HL-60 (cell line): Measurements from ENCODE around the gene PYURF.

Experiments used
- DNase-seq, 2 experiments: peaks; one replicate each; pipeline ENCODE4 v3.0.0-alpha.2; 2010 to 2020; ENCODE audit warnings: low read depth in 1 of 2, low spot score in 1 of 2
- H3K27ac ChIP-seq: fragments of 250-450 bp; sonication (Bioruptor Pico); replicated peaks from 2 replicates; pipeline ENCODE4 v1.5.1; 2020; ENCODE audit warnings: mild to moderate bottlenecking, moderate library complexity
- H3K27me3 ChIP-seq: fragments of 250-450 bp; sonication (Bioruptor Pico); 2 replicates; pipeline ENCODE4 v1.5.1; 2021; ENCODE audit warnings: mild to moderate bottlenecking, moderate library complexity; ENCODE audit not compliant: insufficient read depth, poor library complexity, severe bottlenecking
- H3K4me3 ChIP-seq: replicated peaks from 2 replicates; pipeline ENCODE4 v1.5.1; 2011; ENCODE audit warnings: mild to moderate bottlenecking, control low read depth, low read length; ENCODE audit not compliant: insufficient read depth
- GABPA ChIP-seq: IDR thresholded peaks from 2 replicates; pipeline ENCODE4 v1.6.1; 2012; ENCODE audit warnings: low read depth
- POLR2AphosphoS5 ChIP-seq: IDR thresholded peaks from 2 replicates; pipeline ENCODE4 v1.6.1; 2012; ENCODE audit warnings: low read depth
- SPI1 ChIP-seq: IDR thresholded peaks from 2 replicates; pipeline ENCODE4 v1.6.1; 2012; ENCODE audit warnings: low read depth, mild to moderate bottlenecking, borderline replicate concordance
- TF ChIP-seq, protein P1 (sequence below): IDR thresholded peaks from one replicate; pipeline ENCODE4 v1.5.1; 2011; ENCODE audit warnings: low read length, control low read depth, inconsistent platforms; ENCODE audit not compliant: insufficient read depth
- TF ChIP-seq, protein P2 (sequence below): IDR thresholded peaks from 2 replicates; pipeline ENCODE4 v1.6.1; 2012; ENCODE audit warnings: low read depth; ENCODE audit not compliant: insufficient replicate concordance

The PYURF gene

GRCh38 chr4:88516746-88517145 is 6.8 kb downstream of the PYURF start:
- H3K27ac ChIP-seq: no peak overlapping the region
- TF ChIP-seq, protein P1, sequence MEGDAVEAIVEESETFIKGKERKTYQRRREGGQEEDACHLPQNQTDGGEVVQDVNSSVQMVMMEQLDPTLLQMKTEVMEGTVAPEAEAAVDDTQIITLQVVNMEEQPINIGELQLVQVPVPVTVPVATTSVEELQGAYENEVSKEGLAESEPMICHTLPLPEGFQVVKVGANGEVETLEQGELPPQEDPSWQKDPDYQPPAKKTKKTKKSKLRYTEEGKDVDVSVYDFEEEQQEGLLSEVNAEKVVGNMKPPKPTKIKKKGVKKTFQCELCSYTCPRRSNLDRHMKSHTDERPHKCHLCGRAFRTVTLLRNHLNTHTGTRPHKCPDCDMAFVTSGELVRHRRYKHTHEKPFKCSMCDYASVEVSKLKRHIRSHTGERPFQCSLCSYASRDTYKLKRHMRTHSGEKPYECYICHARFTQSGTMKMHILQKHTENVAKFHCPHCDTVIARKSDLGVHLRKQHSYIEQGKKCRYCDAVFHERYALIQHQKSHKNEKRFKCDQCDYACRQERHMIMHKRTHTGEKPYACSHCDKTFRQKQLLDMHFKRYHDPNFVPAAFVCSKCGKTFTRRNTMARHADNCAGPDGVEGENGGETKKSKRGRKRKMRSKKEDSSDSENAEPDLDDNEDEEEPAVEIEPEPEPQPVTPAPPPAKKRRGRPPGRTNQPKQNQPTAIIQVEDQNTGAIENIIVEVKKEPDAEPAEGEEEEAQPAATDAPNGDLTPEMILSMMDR: no peak
- TF ChIP-seq SPI1 (no peak), GABPA (no peak), POLR2AphosphoS5 (no peak)
- TF ChIP-seq, protein P2, sequence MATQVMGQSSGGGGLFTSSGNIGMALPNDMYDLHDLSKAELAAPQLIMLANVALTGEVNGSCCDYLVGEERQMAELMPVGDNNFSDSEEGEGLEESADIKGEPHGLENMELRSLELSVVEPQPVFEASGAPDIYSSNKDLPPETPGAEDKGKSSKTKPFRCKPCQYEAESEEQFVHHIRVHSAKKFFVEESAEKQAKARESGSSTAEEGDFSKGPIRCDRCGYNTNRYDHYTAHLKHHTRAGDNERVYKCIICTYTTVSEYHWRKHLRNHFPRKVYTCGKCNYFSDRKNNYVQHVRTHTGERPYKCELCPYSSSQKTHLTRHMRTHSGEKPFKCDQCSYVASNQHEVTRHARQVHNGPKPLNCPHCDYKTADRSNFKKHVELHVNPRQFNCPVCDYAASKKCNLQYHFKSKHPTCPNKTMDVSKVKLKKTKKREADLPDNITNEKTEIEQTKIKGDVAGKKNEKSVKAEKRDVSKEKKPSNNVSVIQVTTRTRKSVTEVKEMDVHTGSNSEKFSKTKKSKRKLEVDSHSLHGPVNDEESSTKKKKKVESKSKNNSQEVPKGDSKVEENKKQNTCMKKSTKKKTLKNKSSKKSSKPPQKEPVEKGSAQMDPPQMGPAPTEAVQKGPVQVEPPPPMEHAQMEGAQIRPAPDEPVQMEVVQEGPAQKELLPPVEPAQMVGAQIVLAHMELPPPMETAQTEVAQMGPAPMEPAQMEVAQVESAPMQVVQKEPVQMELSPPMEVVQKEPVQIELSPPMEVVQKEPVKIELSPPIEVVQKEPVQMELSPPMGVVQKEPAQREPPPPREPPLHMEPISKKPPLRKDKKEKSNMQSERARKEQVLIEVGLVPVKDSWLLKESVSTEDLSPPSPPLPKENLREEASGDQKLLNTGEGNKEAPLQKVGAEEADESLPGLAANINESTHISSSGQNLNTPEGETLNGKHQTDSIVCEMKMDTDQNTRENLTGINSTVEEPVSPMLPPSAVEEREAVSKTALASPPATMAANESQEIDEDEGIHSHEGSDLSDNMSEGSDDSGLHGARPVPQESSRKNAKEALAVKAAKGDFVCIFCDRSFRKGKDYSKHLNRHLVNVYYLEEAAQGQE: no peak
- no peaks in the 10 kb centered on the region for H3K27me3 ChIP-seq
- H3K4me3 ChIP-seq: no peak overlapping the region
- DNase-seq: no peak

GRCh38 chr4:88514557-88515511 is 8.7 kb downstream of the PYURF start:
- TF ChIP-seq POLR2AphosphoS5: no peak
- TF ChIP-seq GABPA: no peak
- no peak for TF ChIP-seq SPI1
- H3K27ac ChIP-seq: no peak overlapping the region
- H3K4me3 ChIP-seq: no peak overlapping the region
- DNase-seq: no peak
- H3K27me3 ChIP-seq: no peaks in the 10 kb centered on the region

- no peak for TF ChIP-seq POLR2AphosphoS5
- TF ChIP-seq, protein P1: no peak
- TF ChIP-seq, protein P2: no peak
- no peak for TF ChIP-seq SPI1
- TF ChIP-seq GABPA: no peak
- Histone ChIP-seq H3K27ac (no peak overlapping the region), H3K27me3 (no peaks in the 10 kb centered on the region), H3K4me3 (no peak overlapping the region)
- no peak for DNase-seq
Measured at GRCh38 chr4:88511236-88511635, 12.3 kb downstream of the PYURF start.

DNA sequence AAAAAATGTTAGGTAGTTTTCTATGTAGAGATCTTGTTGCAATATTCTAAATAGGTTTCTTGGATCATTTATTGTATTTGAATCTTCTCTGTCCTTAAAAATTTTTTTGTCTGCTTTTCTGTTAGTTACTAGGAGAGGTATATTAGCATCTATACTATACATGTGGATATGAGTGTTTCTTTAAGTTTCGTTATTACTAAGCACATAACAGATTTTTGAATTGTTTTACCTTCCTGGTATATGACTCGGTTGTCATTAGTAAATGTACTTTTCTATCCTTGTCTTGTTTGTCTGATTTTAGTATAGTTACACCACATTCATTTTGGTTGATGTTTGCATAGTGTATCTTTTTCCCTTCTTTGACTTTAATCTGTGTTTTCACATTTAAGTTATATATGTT is 20.2 kb downstream of the PYURF start:
- Histone ChIP-seq H3K4me3 (no peak overlapping the region), H3K27me3 (no peaks in the 10 kb centered on the region), H3K27ac (no peak overlapping the region)
- TF ChIP-seq SPI1: no peak
- TF ChIP-seq, protein P2: no peak
- no peak for TF ChIP-seq POLR2AphosphoS5
- TF ChIP-seq GABPA: no peak
- TF ChIP-seq, protein P1: no peak
- DNase-seq: no peak
